MCF 10A (cell line): ENCODE data around the gene DMP1. TPM values are rescaled to one million over a fixed set of nuclear protein-coding genes. Genes with fewer than 3 reads are reported as not detected.

Source experiments
- BruUV-seq: library from RNA; stranded (reverse); fragments of 400-500 nt; replicated peaks from 2 replicates; lab custom pipeline; 2021; lab: Mats Ljungman, UMichigan
- CTCF ChIA-PET: fragments of 300-600 bp; sonication (Branson Sonifier 250); formaldehyde crosslinking; extraction: SDS; loops from one replicate; lab custom pipeline; 2021; ENCODE audit warnings: antibody characterized with exemption, inconsistent platforms; lab: Yijun Ruan, JAX
- POLR2A ChIA-PET: fragments of 300-600, 350-650 bp; sonication (Branson Sonifier 250); formaldehyde crosslinking; extraction: SDS; loops from one replicate; lab custom pipeline; 2020; ENCODE audit warnings: antibody characterized with exemption, inconsistent platforms; lab: Yijun Ruan, JAX
- DNase-seq: peaks from one replicate; pipeline ENCODE4 v3.0.0-alpha.2; 2018; ENCODE audit not compliant: unreplicated experiment
- H3K27ac Mint-ChIP-seq: one replicate; pipeline ENCODE4 v1.8.0; 2022; ENCODE audit warnings: mild to moderate bottlenecking, low read depth, mixed read lengths; ENCODE audit not compliant: unreplicated experiment
- H3K27me3 Mint-ChIP-seq: one replicate; pipeline ENCODE4 v1.8.0; 2022; ENCODE audit warnings: mixed read lengths; ENCODE audit not compliant: insufficient read depth, unreplicated experiment
- H3K36me3 Mint-ChIP-seq: one replicate; pipeline ENCODE4 v1.8.0; 2022; ENCODE audit warnings: mild to moderate bottlenecking, moderate library complexity, mixed read lengths; ENCODE audit not compliant: insufficient read depth, unreplicated experiment
- H3K4me1 Mint-ChIP-seq: one replicate; pipeline ENCODE4 v1.8.0; 2022; ENCODE audit warnings: mixed read lengths; ENCODE audit not compliant: insufficient read depth, unreplicated experiment
- H3K4me3 Mint-ChIP-seq: one replicate; pipeline ENCODE4 v1.8.0; 2022; ENCODE audit warnings: mild to moderate bottlenecking, moderate library complexity, mixed read lengths; ENCODE audit not compliant: unreplicated experiment
- H3K9me3 Mint-ChIP-seq: one replicate; pipeline ENCODE4 v1.8.0; 2022; ENCODE audit warnings: mixed read lengths; ENCODE audit not compliant: unreplicated experiment
- intact Hi-C: fragments of 100-400 bp; cut with micrococcal nuclease; formaldehyde crosslinking; loops from 2 replicates; pipeline ENCODE4 v1.14.1; 2022
- total RNA-seq: library from RNA; stranded (reverse); gene quantifications from 2 replicates; pipeline ENCODE4 v1.2.3, GENCODE V29; 2022
- TF ChIP-seq, protein P1 (sequence below): fragments of 200-600 bp; IDR thresholded peaks from one replicate; pipeline ENCODE4 v1.8.0; 2022; ENCODE audit warnings: antibody characterized with exemption, mild to moderate bottlenecking; ENCODE audit not compliant: unreplicated experiment

The DMP1 gene
- total RNA-seq, 1 experiment from 2014 or later: not detected

DNA sequence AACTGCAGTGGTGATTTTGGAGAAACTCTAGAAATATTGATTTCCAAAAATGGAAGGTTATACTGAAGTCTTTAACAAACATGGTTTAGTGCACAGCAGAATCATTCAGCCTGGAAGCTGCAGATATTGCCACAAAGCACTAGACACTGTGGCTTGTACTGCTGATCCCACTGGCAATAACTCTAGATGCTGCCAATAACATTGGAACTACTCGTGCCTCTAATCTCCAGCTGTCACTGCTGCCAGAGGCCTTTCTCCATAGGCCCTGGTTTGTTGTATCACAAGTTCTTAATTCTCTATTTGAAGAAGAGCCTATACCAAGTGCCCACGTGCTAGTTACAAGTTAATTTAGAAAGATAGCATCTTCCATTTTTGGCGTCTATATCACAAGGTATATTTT, 19.3 kb downstream of the DMP1 start:
- H3K36me3 Mint-ChIP-seq: no peaks in the 10 kb centered on the region
- H3K27ac Mint-ChIP-seq: no peak overlapping the region
- POLR2A ChIA-PET: no interaction called here
- H3K4me3 Mint-ChIP-seq: no peak overlapping the region
- intact Hi-C loops: no loop called here
- no peaks in the 10 kb centered on the region for H3K27me3 Mint-ChIP-seq
- no TSS peak for BruUV-seq
- H3K4me1 Mint-ChIP-seq: no peaks in the 10 kb centered on the region
- DNase-seq: no peak
- TF ChIP-seq, protein P1, sequence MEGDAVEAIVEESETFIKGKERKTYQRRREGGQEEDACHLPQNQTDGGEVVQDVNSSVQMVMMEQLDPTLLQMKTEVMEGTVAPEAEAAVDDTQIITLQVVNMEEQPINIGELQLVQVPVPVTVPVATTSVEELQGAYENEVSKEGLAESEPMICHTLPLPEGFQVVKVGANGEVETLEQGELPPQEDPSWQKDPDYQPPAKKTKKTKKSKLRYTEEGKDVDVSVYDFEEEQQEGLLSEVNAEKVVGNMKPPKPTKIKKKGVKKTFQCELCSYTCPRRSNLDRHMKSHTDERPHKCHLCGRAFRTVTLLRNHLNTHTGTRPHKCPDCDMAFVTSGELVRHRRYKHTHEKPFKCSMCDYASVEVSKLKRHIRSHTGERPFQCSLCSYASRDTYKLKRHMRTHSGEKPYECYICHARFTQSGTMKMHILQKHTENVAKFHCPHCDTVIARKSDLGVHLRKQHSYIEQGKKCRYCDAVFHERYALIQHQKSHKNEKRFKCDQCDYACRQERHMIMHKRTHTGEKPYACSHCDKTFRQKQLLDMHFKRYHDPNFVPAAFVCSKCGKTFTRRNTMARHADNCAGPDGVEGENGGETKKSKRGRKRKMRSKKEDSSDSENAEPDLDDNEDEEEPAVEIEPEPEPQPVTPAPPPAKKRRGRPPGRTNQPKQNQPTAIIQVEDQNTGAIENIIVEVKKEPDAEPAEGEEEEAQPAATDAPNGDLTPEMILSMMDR: no peak
- peaks cover 28% of the 10 kb centered on the region for H3K9me3 Mint-ChIP-seq
- CTCF ChIA-PET: interaction anchor here (0.7 to 1.3 kb wide), 2 partner anchors 10 to 183 kb away, joined by 3 to 6 read pairs; no protein-coding TSS in a partner anchor

DNA sequence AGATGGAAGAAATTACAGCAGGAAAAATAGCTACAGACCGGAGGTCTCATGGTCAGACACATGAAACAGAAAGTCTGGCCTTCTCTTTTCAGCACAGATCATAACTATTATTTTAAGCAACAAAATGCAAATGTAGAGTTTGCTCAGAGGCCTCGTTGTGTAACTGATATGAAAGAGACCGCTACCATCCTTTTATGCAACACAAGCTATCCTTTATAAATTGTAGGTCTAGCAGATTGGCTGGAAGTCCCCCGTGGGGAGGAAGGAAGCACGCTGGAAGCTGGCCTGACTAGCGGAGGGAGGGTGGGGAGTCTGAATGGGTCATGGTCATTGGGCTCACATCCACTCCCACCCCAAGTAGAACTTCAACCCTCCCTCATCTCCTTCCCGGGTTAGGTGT, 27.7 kb downstream of the DMP1 start:
- Mint-ChIP-seq H3K27ac (no peak overlapping the region), H3K4me1 (no peaks in the 10 kb centered on the region), H3K27me3 (no peaks in the 10 kb centered on the region), H3K9me3 (peaks cover 20% of the 10 kb centered on the region), H3K36me3 (no peaks in the 10 kb centered on the region), H3K4me3 (no peak overlapping the region)
- no TSS peak for BruUV-seq
- CTCF ChIA-PET: interaction anchor here (0.6 to 5.1 kb wide), 15 partner anchors 10 to 534 kb away, joined by 3 to 77 read pairs (median 4); no protein-coding TSS in a partner anchor
- intact Hi-C loops: loop anchor here (2.0 to 10.0 kb wide), 4 partner anchors 295 to 535 kb away; no protein-coding TSS in a partner anchor
- POLR2A ChIA-PET: interaction anchor here (0.6 to 1.0 kb wide), 2 partner anchors 164 to 171 kb away, joined by 3 to 4 read pairs; no protein-coding TSS in a partner anchor
- DNase-seq: no peak
- TF ChIP-seq, protein P1: no peak

DNA sequence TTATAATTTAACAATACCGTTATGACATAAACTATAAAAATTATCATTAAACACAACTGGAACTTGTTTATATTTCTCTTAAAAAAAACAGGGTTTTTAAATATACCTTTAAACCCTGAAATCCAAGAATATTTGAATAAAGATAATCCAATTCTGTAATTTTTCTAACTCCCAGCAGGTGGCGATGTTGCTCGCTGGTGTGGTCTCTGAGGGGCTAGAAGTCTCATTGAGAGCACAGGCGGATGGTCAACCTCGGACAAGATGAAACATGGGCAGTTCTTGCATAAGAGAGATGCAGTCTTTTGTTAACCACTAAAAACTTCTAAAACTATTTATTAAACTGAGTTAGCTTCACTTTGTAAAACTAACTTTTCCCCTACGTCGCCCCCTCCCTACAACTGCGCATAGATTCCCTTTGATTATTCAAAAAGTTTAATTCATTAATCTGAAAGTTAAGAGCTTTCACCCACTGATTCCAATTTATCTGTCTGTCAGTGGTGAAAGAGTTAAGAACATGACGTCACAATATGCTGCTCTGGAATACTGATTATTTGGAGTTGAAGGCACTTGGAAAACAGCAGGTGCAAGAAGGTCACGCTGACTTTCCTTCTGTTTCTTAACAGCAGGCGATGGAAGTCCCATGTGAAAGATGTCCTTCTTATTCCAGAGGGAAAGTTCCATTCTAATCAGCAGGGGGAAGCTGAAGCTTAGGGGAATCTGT, 29.5 kb downstream of the DMP1 start:
- intact Hi-C loops: loop anchor here (1.0 to 10.0 kb wide), 7 partner anchors 135 to 533 kb away; no protein-coding TSS in a partner anchor

DNA sequence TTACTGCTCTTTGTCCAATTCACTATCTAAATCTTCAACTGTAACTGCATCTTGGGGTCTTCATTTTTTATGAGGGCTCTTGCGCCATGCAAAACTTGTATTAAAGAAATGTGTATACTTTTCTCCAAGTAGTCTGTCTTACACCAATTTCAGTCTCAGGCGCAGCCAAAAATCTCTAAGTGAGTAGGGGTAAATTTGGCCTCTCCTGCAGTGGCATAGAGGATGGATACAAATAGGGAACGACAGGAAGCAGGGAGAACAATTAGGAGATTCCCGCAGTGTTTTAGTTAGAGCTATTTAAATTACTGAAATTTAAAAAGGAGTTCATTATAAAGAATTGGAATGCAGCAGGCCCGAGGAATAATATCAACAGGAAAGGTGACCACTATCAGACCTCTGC, 30.2 kb downstream of the DMP1 start:
- no TSS peak for BruUV-seq
- CTCF ChIA-PET: interaction anchor here (0.6 to 5.1 kb wide), 29 partner anchors 10 to 530 kb away, joined by 3 to 77 read pairs (median 4); partner anchors contain the start of gene SPP1
- TF ChIP-seq, protein P1: no peak
- Mint-ChIP-seq H3K9me3 (peaks cover under 1% of the 10 kb centered on the region), H3K4me3 (no peak overlapping the region), H3K4me1 (no peaks in the 10 kb centered on the region), H3K36me3 (no peaks in the 10 kb centered on the region), H3K27ac (no peak overlapping the region), H3K27me3 (no peaks in the 10 kb centered on the region)
- intact Hi-C loops: no loop called here
- no peak for DNase-seq
- POLR2A ChIA-PET: interaction anchor here (0.9 kb wide), 1 partner anchor 158 kb away, joined by 3 read pairs; no protein-coding TSS in a partner anchor

More for the DNA sequence above, 29.5 kb downstream of the DMP1 start:
- Mint-ChIP-seq H3K27me3 (no peaks in the 10 kb centered on the region), H3K36me3 (no peaks in the 10 kb centered on the region), H3K9me3 (peaks cover 7% of the 10 kb centered on the region), H3K4me3 (no peak overlapping the region), H3K27ac (no peak overlapping the region), H3K4me1 (no peaks in the 10 kb centered on the region)
- ChIA-PET CTCF (interaction anchor here (0.6 to 5.1 kb wide), 31 partner anchors 9 to 531 kb away, joined by 3 to 77 read pairs (median 4); partner anchors contain the start of gene SPP1), POLR2A (interaction anchor here (0.9 kb wide), 1 partner anchor 159 kb away, joined by 3 read pairs; no protein-coding TSS in a partner anchor)
- no TSS peak for BruUV-seq
- peak; percentile 65 for DNase-seq
- TF ChIP-seq, protein P1: peak; percentile 76
